NT2/D1 (cell line): ENCODE data around the gene MAL.
A peak's percentile ranks its signal among the peaks of the same experiment; 100 is the strongest.

Experiments
- DNase-seq: peaks from one replicate; pipeline ENCODE4 v3.0.0-alpha.2; 2011; ENCODE audit warnings: low read depth, low spot score
- H3K27me3 ChIP-seq: 2 replicates; pipeline ENCODE4 v1.6.0; 2011; ENCODE audit warnings: mild to moderate bottlenecking; ENCODE audit not compliant: insufficient read length, insufficient read depth
- H3K36me3 ChIP-seq: 2 replicates; pipeline ENCODE4 v1.6.1; 2011; ENCODE audit warnings: mild to moderate bottlenecking, low read length, mixed read lengths; ENCODE audit not compliant: insufficient read depth, insufficient read length
- H3K4me1 ChIP-seq: 2 replicates; pipeline ENCODE4 v1.5.1; 2011; ENCODE audit not compliant: insufficient read depth, insufficient read length
- H3K4me3 ChIP-seq: 2 replicates; pipeline ENCODE4 v1.5.1; 2011; ENCODE audit warnings: low read depth; ENCODE audit not compliant: insufficient read length
- H3K9ac ChIP-seq: 2 replicates; pipeline ENCODE4 v1.6.0; 2011; ENCODE audit warnings: low read depth; ENCODE audit not compliant: insufficient read length
- H3K9me3 ChIP-seq: 2 replicates; pipeline ENCODE4 v1.5.1; 2011; ENCODE audit warnings: mild to moderate bottlenecking, low read length; ENCODE audit not compliant: insufficient read depth
- SUZ12 ChIP-seq: IDR thresholded peaks from 2 replicates; pipeline ENCODE4 v1.6.1; 2011; ENCODE audit not compliant: insufficient read length, insufficient read depth; ENCODE audit errors: extremely low read depth
- YY1 ChIP-seq: IDR thresholded peaks from 2 replicates; pipeline ENCODE4 v1.6.1; 2011; ENCODE audit not compliant: insufficient read length, insufficient read depth
- ZNF274 ChIP-seq: IDR thresholded peaks from 2 replicates; pipeline ENCODE4 v1.6.1; 2011; ENCODE audit warnings: mild to moderate bottlenecking, low read depth, low read length

The MAL gene

DNA sequence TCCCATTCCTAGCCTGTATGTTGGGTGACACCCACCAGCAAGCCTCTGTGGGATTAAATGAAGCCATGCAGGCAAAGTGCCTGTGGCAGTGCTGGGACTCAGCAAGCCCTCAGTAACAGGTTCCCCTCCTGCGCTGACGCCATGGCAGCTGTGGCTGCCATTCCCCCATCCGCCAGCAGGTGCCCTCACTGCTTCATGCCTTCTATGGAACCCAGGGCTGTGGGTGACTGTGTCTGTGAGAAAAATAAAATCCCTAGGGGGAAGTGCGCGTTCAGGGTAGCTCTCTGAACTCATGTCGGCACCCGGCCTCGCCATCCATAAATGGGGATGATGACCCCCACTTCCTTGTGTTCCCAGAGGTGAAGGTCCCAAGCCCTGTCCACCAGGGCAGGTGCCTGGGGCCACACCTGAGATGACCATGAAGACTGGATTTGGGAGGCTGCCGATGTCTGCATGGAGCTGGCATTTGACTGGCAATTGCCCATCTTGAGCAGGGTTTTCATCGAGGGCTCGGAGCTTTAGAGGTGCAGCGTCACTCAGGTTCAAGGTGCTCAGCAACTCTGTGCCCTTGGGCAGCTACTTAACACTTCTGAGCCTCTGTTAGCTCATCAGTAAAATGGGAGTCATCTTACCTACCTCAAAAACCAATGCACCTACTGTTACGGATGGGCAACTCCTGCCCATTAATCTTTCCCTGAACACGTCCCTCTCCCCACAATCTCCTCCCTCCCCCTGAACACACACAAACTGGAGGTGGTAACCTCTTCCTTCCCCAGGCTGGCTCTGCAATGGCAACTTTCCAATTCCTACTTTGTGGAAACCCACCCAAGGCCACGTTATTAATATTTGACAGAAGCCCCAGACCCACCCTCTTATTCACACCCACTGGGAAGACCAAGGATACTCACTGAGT lies 2.9 kb upstream of the MAL start:
- H3K36me3 ChIP-seq: no peaks in the 10 kb centered on the region
- H3K4me1 ChIP-seq: peaks cover 16% of the 10 kb centered on the region
- peaks cover 66% of the 10 kb centered on the region for H3K27me3 ChIP-seq
- DNase-seq: peak; percentile 50
- no peak overlapping the region for H3K9ac ChIP-seq
- H3K4me3 ChIP-seq: no peak overlapping the region
- no peak for TF ChIP-seq YY1
- no peak for TF ChIP-seq ZNF274
- no peak for TF ChIP-seq SUZ12
- no peaks in the 10 kb centered on the region for H3K9me3 ChIP-seq

DNA sequence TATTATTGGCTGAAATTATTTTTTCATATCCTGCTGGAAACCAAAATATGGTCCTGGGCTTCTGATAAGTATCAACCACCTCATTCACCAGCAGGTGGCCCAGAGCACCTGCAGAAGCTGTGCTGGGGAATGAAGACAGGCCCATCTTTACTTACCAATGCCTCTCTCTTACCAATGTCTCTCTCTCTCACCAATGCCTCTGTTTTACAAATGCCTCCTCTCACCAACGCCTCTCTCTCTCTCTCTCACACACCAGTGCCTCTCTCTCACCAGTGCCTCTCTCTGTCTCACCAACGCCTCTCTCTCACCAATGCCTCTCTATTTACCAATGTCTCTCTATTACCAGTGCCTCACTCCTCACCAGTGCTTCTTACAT lies 2.3 kb upstream of the MAL start:
- no peak overlapping the region for H3K4me3 ChIP-seq
- no peak for TF ChIP-seq ZNF274
- no peak for TF ChIP-seq SUZ12
- TF ChIP-seq YY1: no peak
- peaks cover 73% of the 10 kb centered on the region for H3K27me3 ChIP-seq
- H3K9me3 ChIP-seq: no peaks in the 10 kb centered on the region
- no peak overlapping the region for H3K9ac ChIP-seq
- no peak for DNase-seq
- H3K36me3 ChIP-seq: no peaks in the 10 kb centered on the region
- H3K4me1 ChIP-seq: peaks cover 16% of the 10 kb centered on the region

DNA sequence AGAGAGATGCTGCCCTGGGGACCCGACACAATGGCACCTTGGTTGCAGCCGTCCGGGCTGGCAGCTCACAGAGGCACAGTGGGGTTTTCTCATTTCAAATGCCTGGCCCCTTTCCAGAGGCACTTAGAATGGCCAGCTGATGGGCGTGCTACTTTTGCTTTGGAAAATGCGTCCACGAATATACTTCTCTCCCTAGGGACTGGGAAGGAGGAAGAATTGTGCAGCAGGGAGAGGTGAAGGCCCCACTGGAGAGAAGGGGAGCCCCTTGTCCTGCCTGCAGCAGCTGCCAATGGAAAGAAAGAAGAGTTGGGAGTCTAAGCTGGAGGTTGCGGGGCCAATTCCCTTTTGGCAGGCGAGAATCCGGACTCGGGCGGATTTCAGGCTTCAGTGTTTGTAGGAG lies 1.1 kb upstream of the MAL start:
- H3K4me1 ChIP-seq: peaks cover 12% of the 10 kb centered on the region
- no peak overlapping the region for H3K9ac ChIP-seq
- no peaks in the 10 kb centered on the region for H3K9me3 ChIP-seq
- H3K4me3 ChIP-seq: no peak overlapping the region
- TF ChIP-seq YY1 (no peak), SUZ12 (no peak), ZNF274 (no peak)
- peaks cover 80% of the 10 kb centered on the region for H3K27me3 ChIP-seq
- no peak for DNase-seq
- H3K36me3 ChIP-seq: no peaks in the 10 kb centered on the region

DNA sequence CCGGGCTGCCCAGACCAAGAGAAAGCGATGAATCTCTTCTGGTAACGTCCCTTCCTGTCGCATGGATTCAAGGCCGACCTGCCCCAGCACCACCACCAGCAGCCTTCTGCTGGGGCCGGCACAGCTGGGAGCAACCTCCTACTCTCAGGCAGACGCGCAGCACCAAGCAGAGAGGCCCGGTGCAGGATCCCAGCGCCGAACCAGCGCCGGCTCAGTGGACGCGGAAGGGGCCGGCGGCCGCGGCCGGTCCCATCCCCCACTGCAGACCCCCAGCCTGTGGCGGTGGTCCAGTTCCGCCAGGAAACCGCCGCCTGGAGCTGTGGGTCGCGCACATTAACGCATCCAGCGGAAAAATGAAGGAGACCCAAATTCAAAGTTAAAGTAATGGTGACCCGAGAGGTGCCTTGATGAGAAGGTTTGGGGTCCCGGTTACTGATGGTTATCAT lies 525 bp upstream of the MAL start:
- TF ChIP-seq YY1 (no peak), SUZ12 (peak; percentile 77), ZNF274 (no peak)
- DNase-seq: no peak
- no peaks in the 10 kb centered on the region for H3K36me3 ChIP-seq
- peaks cover 82% of the 10 kb centered on the region for H3K27me3 ChIP-seq
- H3K9ac ChIP-seq: peak overlapping the region; percentile 53
- H3K4me3 ChIP-seq: peak overlapping the region; percentile 40
- peaks cover 14% of the 10 kb centered on the region for H3K4me1 ChIP-seq
- no peaks in the 10 kb centered on the region for H3K9me3 ChIP-seq

DNA sequence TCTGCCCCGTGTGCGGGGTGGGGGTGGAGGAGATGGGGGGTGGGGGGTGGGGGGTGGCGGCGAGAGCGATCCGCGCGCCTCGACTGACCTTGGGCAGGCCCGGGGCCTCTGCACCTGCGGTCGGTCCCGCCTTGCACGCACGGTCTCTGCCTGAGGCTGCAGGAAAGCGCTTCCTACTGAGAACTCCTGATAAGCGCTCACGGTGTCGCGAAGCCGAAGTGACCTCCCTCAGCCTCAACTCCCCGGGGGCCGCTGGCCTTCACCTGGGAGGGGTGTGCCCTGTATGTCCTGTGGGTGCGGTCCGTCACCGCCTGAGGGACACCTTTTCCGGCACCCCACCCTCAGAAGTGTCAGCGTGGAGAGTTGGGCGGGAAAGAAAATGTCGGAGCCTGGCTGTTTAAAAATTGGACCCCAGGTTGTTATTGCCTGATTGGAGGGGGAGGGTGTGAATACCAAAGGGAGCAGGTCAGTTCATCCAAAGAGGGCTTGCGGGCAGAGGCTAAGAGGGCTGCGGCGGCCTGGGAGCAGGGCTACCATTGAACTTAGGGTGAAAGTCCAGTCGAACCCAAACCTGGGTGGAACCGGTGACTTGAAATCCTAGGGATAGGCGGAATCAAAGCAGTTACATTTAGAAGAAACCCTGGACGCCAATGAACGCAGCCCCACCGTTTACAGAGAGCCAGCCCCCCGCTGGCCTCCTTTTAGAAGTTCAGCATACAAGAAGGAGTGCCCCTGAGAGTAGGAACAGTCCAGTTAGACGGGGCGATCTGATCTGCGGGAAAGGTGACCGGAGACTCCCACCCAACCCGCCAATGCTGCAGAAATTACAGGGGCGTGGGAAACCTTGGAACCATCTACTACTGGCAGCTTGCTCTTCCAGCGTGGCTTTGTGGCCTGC lies 1.2 kb downstream of the MAL start:
- Histone ChIP-seq H3K4me3 (peak overlapping the region; percentile 17), H3K9me3 (no peaks in the 10 kb centered on the region), H3K9ac (no peak overlapping the region), H3K36me3 (no peaks in the 10 kb centered on the region), H3K27me3 (peaks cover 94% of the 10 kb centered on the region), H3K4me1 (peaks cover 18% of the 10 kb centered on the region)
- TF ChIP-seq ZNF274 (no peak), YY1 (no peak), SUZ12 (no peak)
- no peak for DNase-seq

DNA sequence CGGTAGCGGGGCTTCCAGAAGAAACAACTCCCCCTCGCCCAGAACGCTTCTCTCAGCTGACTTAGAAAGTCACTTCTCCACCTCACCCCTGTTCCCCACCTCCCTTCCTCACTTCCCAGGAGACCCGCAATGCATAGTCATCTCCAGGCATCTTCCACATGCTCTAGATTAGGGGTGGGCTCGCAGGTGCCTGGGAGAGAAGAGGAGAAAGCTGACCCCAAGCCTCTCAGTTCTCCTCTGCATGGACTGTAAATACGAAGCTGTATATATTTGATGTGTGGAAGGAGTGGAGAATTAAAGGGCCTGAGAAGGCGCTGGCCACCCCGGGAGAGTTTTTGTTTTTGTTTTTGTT lies 1.8 kb downstream of the MAL start:
- no peaks in the 10 kb centered on the region for H3K36me3 ChIP-seq
- DNase-seq: no peak
- H3K9ac ChIP-seq: no peak overlapping the region
- peak overlapping the region; percentile 17 for H3K4me3 ChIP-seq
- peaks cover 16% of the 10 kb centered on the region for H3K4me1 ChIP-seq
- H3K27me3 ChIP-seq: peaks cover 99% of the 10 kb centered on the region
- no peak for TF ChIP-seq SUZ12
- TF ChIP-seq ZNF274: no peak
- no peak for TF ChIP-seq YY1
- no peaks in the 10 kb centered on the region for H3K9me3 ChIP-seq

DNA sequence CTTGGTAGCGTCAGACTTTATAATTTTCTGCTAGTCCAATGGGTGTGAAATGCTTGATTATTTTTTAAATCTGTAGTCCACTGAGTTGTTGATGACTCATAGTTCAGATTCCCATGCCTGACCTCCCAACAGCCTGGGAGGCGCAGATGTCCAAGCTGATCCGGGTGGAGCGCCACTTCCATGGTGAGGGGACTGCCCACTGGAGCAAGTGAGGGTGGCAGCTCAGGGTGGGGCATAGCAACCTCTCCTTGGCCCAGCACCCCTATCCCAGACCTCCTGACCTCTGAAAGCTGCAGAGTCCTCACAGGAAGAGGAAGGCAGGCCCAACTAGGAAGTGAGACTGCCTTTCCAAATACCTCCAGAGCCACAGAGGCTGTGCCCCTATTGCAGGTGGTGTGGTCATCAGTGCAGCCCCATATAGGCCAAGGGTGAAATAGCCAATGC lies 4.4 kb downstream of the MAL start:
- TF ChIP-seq ZNF274: no peak
- no peak for TF ChIP-seq YY1
- TF ChIP-seq SUZ12: no peak
- no peak overlapping the region for H3K9ac ChIP-seq
- peaks cover 21% of the 10 kb centered on the region for H3K4me1 ChIP-seq
- no peak for DNase-seq
- H3K27me3 ChIP-seq: peaks cover 86% of the 10 kb centered on the region
- no peak overlapping the region for H3K4me3 ChIP-seq
- no peaks in the 10 kb centered on the region for H3K36me3 ChIP-seq
- no peaks in the 10 kb centered on the region for H3K9me3 ChIP-seq
